ENCODE measurements around the gene ARL16. TPM values are rescaled to one million over a fixed set of nuclear protein-coding genes. Genes with fewer than 3 reads are reported as not detected.

Gene ARL16
- total and polyA plus RNA-seq, 2 of the 8 experiments (the other 6 are each of a cell fraction or from before 2014, with no cell fraction given), result 37.0 to 60.8 TPM

GRCh38 chr17:81702934-81703746, 19.5 kb upstream of the ARL16 start, which contains the start of gene MRPL12:
Gene MRPL12 (plus strand): TSS chr17:81703367. CDS start chr17:81703502, 135 bp downstream.
- ChIA-PET POLR2A (ENCODE audit: partially characterized antibody) (interaction anchor here (0.8 to 17.2 kb wide), 29 partner anchors 17 to 448 kb away, joined by 3 to 436 read pairs (median 5); partner anchors contain the start of genes ACTG1, ARL16, CCDC137 and FAAP100), CTCF (ENCODE audit: partially characterized antibody) (interaction anchor here (1.1 to 2.3 kb wide), 7 partner anchors 9 to 167 kb away, joined by 3 to 9 read pairs (median 4); partner anchors contain the start of genes ARL16 and HGS)
- Histone ChIP-seq H2BK120ac (replicated peaks; ENCODE audit: low read depth, low read length) (no peak within 1 kb of the TSS), H4K20me1 (replicated peaks in 1 of 2; ENCODE audit: control insufficient read depth in 1 of 2, insufficient read depth in 2 of 2, low read length in 2 of 2) (peaks cover 9 to 13% of the 10 kb centered on the region in 2 experiments), H3K4ac (replicated peaks; ENCODE audit: insufficient read length, low read depth, low read length) (peak within 1 kb of the TSS; percentile 87), H3K27ac (ENCODE audit: low read depth, low read length) (peak within 1 kb of the TSS; percentile 92), H2BK5ac (ENCODE audit: low read depth, low read length) (peak within 1 kb of the TSS; percentile 81), H3K14ac (ENCODE audit: insufficient read length) (no peak within 1 kb of the TSS), H3K56ac (replicated peaks; ENCODE audit: insufficient read length, low read depth, low read length) (peak within 1 kb of the TSS; percentile 94), H2AK5ac (ENCODE audit: low read depth, low read length) (peak within 1 kb of the TSS; percentile 25), H3K36me3 (ENCODE audit: control insufficient read depth in 2 of 4, insufficient read depth in 4 of 4, low read length in 3 of 4) (peaks cover 20 to 42% (median 31%) of the 10 kb centered on the region in 4 experiments), H3K27me3 (replicated peaks in 1 of 4; ENCODE audit: control insufficient read depth in 3 of 4, extremely low read depth in 1 of 4, insufficient read depth in 3 of 4, low read length in 3 of 4) (no peaks in the 10 kb centered on the region), H4K5ac (ENCODE audit: insufficient read length, low read depth, low read length) (peak within 1 kb of the TSS; percentile 73), H3K79me2 (ENCODE audit: control insufficient read depth in 1 of 2, insufficient read depth in 2 of 2, low read length in 2 of 2) (peaks cover 9 to 44% of the 10 kb centered on the region in 2 experiments; a peak in 3 of 4 replicates), H3K23me2 (ENCODE audit: low read depth, low read length) (peaks cover 9% of the 10 kb centered on the region), H3K23ac (ENCODE audit: insufficient read length) (no peak within 1 kb of the TSS), H2AFZ (ENCODE audit: low read length) (no peak within 1 kb of the TSS), H2BK20ac (ENCODE audit: low read length) (no peak within 1 kb of the TSS), H2BK12ac (ENCODE audit: low read depth, low read length) (no peak within 1 kb of the TSS), H3K9ac (replicated peaks in 1 of 4; ENCODE audit: extremely low read depth in 1 of 4, low read depth in 3 of 4, low read length in 3 of 4) (peak within 1 kb of the TSS; percentile 95 to 98 (median 96)), H4K91ac (replicated peaks; ENCODE audit: insufficient read length, low read length) (peak within 1 kb of the TSS; percentile 83), H3K9me3 (ENCODE audit: insufficient read depth in 2 of 2, low read depth in 1 of 2, low read length in 1 of 2) (no peaks in the 10 kb centered on the region), H4K8ac (ENCODE audit: extremely low read depth, insufficient read depth, low read length) (peak within 1 kb of the TSS; percentile 97), H3K18ac (ENCODE audit: extremely low read depth, low read length) (peak within 1 kb of the TSS; percentile 78; the same call in 1 of the 2 replicates), H3K4me2 (ENCODE audit: insufficient read depth in 1 of 2, low read depth in 2 of 2, low read length in 2 of 2) (peak within 1 kb of the TSS; percentile 91 to 95), H3K4me3 (ENCODE audit: extremely low read depth in 1 of 4, insufficient read depth in 2 of 4, low read depth in 3 of 4, low read length in 4 of 4) (peak within 1 kb of the TSS; percentile 76 to 96 (median 95)), H3K79me1 (ENCODE audit: low read depth, low read length) (peaks cover 14% of the 10 kb centered on the region), H2BK15ac (ENCODE audit: low read length) (no peak within 1 kb of the TSS), H3K4me1 (replicated peaks in 1 of 4; ENCODE audit: control insufficient read depth in 3 of 4, insufficient read depth in 4 of 4, low read length in 3 of 4) (peaks cover 0 to 14% (median 10%) of the 10 kb centered on the region in 4 experiments; a peak in 5 of 7 replicates)
- 0% methylated on average over 93 of the region's 102 CpGs; no CpG with 5 or more reads in 1 of the 2 experiments for WGBS, 2 experiments (ENCODE audit: extremely low coverage in 1 of 2, insufficient coverage in 1 of 2, insufficient read length in 1 of 2, insufficient replicate concordance in 2 of 2, low coverage in 1 of 2, low lambda C conversion rate in 2 of 2, missing lambda C conversion rate in 1 of 2)
- DNase-seq (ENCODE audit: low read depth in 1 of 2, low spot score in 2 of 2), result peak; percentile 72 to 92
- FAIRE-seq, result no peak
- peak in 1 of 3 experiments; percentile 18; a peak in 1 of 4 replicates for TF ChIP-seq CTCF (IDR thresholded peaks at IDR 0.05; ENCODE audit: control extremely low read depth in 1 of 3, insufficient read depth in 1 of 3, low read depth in 1 of 3, low read length in 3 of 3)
- no peak for TF ChIP-seq SAP30 (IDR thresholded peaks at IDR 0.05; ENCODE audit: insufficient read depth, insufficient replicate concordance, low read length)
- no peak for TF ChIP-seq SIX5 (IDR thresholded peaks at IDR 0.05; ENCODE audit: low read depth, low read length)
- no peak for TF ChIP-seq RXRA (IDR thresholded peaks at IDR 0.05; ENCODE audit: insufficient read depth, low read depth, low read length)
- no peak for TF ChIP-seq FOSL1 (IDR thresholded peaks at IDR 0.05; ENCODE audit: insufficient read depth, low read depth, low read length)
- TF ChIP-seq RBBP5 (IDR thresholded peaks at IDR 0.05; ENCODE audit: borderline replicate concordance, low read depth, low read length), result 0 out of 2 replicates have a peak, but pooled peaks have one; percentile 75
- no peak for TF ChIP-seq ZNF274 (IDR thresholded peaks at IDR 0.05; ENCODE audit: borderline replicate concordance, extremely low read depth, low read length)
- TF ChIP-seq CBX8 (IDR thresholded peaks at IDR 0.05; ENCODE audit: borderline replicate concordance, low read depth, low read length), result no peak
